ENCODE data around the gene CDK17. TPM values are rescaled to one million over a fixed set of nuclear protein-coding genes. Genes with fewer than 3 reads are reported as not detected.

The CDK17 gene
- total and polyA plus RNA-seq, 2 donors (not counting 1 experiment from before 2014, with no cell fraction given) = 15.6 to 87.8 TPM

DNA sequence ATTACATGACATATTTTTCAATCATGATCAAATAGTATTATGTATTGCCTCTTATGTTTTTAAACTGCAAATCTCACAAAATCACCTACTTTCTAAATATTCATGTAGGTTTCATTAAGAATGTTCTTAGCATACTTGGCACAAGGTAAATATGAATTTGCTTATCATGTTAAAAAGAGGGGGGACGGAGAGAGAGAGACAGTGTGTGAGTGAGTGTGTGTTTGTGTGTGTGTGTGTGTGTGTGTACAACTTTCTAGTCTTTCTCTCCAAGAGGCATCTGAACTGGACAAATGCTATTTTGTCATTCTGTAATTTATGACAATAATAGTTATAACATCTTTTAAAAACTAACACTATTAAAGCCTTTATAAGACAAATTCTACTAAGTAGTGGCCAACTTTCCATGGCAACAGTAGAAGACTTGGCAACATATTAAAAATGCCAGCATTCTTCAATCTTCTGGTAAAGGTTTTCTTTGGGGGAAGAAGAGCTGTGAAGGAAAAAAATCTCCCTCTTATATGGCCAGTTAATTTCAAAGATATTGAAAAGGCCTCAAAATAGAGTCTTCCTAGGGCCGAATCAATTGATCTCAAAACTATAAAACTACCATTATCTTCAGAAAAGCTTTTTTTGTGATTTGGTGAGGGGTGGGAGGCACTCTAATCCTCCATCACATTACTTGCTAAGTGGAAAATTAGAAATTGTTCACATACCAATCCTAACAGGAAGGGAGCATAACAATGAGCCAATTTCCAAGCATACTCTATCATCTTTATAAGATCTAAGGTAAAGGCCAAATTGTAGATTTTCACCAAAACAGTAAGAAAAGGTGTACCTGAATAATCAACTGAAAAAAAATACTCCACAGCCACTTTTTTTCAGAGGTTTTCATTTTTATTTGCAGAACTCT is 28.2 kb downstream of the CDK17 start:
- WGBS (ENCODE audit: insufficient coverage) = no CpG with 5 or more reads among the region's 2 CpGs
- intact Hi-C loops (cut with micrococcal nuclease) = no loop called here
- H3K9ac ChIP-seq (ENCODE audit: low read length) = no peak overlapping the region
- peaks cover 76% of the 10 kb centered on the region for H4K20me1 ChIP-seq (ENCODE audit: control insufficient read depth, insufficient read depth, low read length, poor library complexity, severe bottlenecking)
- H3K36me3 ChIP-seq (replicated peaks in 1 of 2; ENCODE audit: control extremely low read depth in 1 of 2, control insufficient read depth in 1 of 2, extremely low read depth in 1 of 2, insufficient read depth in 2 of 2, low read length in 1 of 2) = no peaks in the 10 kb centered on the region
- no peak for DNase-seq
- H3K27ac ChIP-seq (ENCODE audit: low read length in 2 of 2) = no peak overlapping the region
- no peaks in the 10 kb centered on the region for H3K27me3 ChIP-seq (replicated peaks in 1 of 4; ENCODE audit: control extremely low read depth in 1 of 4, control insufficient read depth in 3 of 4, insufficient read depth in 4 of 4, low read length in 3 of 4)
- Mint-ChIP-seq H3K4me3 (no peak overlapping the region), H3K27me3 (no peaks in the 10 kb centered on the region), H3K4me1 (peaks cover 68% of the 10 kb centered on the region), H3K9me3 (ENCODE audit: insufficient read depth) (no peaks in the 10 kb centered on the region), H3K27ac (no peak overlapping the region)
- peaks cover 25 to 35% of the 10 kb centered on the region in 2 donors for H3K4me1 ChIP-seq (ENCODE audit: control insufficient read depth in 2 of 2, insufficient read depth in 2 of 2, low read length in 2 of 2)
- peaks cover 98% of the 10 kb centered on the region for H3K79me2 ChIP-seq (ENCODE audit: control insufficient read depth, insufficient read depth, low read length)
- no peak overlapping the region for H2AFZ ChIP-seq (ENCODE audit: insufficient read depth, low read depth, low read length, poor library complexity, severe bottlenecking)
- POLR2A ChIA-PET = no interaction called here
- no peak overlapping the region for H3K4me2 ChIP-seq (replicated peaks; ENCODE audit: low read depth, low read length, poor library complexity, severe bottlenecking)
- ATAC-seq (ENCODE audit: low read depth) = no peak
- TF ChIP-seq EZH2 (IDR thresholded peaks at IDR 0.05; ENCODE audit: borderline replicate concordance, insufficient read depth, low read depth, low read length, poor library complexity, severe bottlenecking) = no peak
- TF ChIP-seq, protein P1, sequence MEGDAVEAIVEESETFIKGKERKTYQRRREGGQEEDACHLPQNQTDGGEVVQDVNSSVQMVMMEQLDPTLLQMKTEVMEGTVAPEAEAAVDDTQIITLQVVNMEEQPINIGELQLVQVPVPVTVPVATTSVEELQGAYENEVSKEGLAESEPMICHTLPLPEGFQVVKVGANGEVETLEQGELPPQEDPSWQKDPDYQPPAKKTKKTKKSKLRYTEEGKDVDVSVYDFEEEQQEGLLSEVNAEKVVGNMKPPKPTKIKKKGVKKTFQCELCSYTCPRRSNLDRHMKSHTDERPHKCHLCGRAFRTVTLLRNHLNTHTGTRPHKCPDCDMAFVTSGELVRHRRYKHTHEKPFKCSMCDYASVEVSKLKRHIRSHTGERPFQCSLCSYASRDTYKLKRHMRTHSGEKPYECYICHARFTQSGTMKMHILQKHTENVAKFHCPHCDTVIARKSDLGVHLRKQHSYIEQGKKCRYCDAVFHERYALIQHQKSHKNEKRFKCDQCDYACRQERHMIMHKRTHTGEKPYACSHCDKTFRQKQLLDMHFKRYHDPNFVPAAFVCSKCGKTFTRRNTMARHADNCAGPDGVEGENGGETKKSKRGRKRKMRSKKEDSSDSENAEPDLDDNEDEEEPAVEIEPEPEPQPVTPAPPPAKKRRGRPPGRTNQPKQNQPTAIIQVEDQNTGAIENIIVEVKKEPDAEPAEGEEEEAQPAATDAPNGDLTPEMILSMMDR (IDR thresholded peaks at IDR 0.05) = no peak
- no peaks in the 10 kb centered on the region for H3K9me3 ChIP-seq (ENCODE audit: control extremely low read depth in 1 of 3, control insufficient read depth in 2 of 3, insufficient read depth in 1 of 3, low read length in 2 of 3)
- no peak overlapping the region for H3K4me3 ChIP-seq (ENCODE audit: control extremely low read depth in 1 of 5, extremely low read depth in 1 of 5, insufficient read depth in 1 of 5, low read depth in 2 of 5, low read length in 4 of 5)
- CTCF ChIA-PET = no interaction called here

DNA sequence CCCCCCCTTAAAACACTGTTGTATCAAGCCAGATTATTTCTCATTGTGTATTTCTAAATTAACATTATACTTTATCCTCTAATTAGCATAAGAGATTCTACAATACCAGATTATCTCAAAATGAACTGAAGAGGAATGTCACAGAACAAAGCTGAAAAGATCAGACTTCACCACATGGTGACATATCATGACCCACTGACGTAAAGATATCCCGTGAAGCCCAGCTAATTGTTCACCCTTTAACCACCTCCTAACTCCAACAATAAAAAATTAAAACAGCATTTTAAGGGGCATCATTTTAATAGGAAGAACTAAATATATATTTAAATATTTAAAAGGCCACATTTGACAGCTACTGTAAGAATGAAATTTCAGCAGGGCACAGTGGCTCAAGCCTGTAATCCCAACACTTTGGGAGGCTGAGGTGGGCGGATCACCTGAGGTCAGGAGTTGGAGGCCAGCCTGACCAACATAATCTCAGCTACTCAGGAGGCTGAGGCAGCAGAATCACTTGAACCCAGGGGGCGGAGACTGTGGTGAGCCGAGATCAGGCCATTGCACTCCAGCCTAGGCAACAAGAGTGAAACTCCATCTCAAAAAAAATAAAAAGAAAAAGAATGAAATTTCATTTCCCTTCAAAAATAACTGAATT is 29.0 kb downstream of the CDK17 start:
- Histone ChIP-seq H3K79me2 (ENCODE audit: control insufficient read depth, insufficient read depth, low read length) (peaks cover 98% of the 10 kb centered on the region), H4K20me1 (ENCODE audit: control insufficient read depth, insufficient read depth, low read length, poor library complexity, severe bottlenecking) (peaks cover 69% of the 10 kb centered on the region), H2AFZ (ENCODE audit: insufficient read depth, low read depth, low read length, poor library complexity, severe bottlenecking) (no peak overlapping the region), H3K9me3 (ENCODE audit: control extremely low read depth in 1 of 3, control insufficient read depth in 2 of 3, insufficient read depth in 1 of 3, low read length in 2 of 3) (no peaks in the 10 kb centered on the region), H3K4me1 (ENCODE audit: control insufficient read depth in 2 of 2, insufficient read depth in 2 of 2, low read length in 2 of 2) (peaks cover 23 to 28% of the 10 kb centered on the region in 2 donors), H3K27ac (ENCODE audit: low read length in 2 of 2) (no peak overlapping the region), H3K4me2 (replicated peaks; ENCODE audit: low read depth, low read length, poor library complexity, severe bottlenecking) (no peak overlapping the region), H3K9ac (ENCODE audit: low read length) (no peak overlapping the region), H3K27me3 (replicated peaks in 1 of 4; ENCODE audit: control extremely low read depth in 1 of 4, control insufficient read depth in 3 of 4, insufficient read depth in 4 of 4, low read length in 3 of 4) (no peaks in the 10 kb centered on the region), H3K36me3 (replicated peaks in 1 of 2; ENCODE audit: control extremely low read depth in 1 of 2, control insufficient read depth in 1 of 2, extremely low read depth in 1 of 2, insufficient read depth in 2 of 2, low read length in 1 of 2) (no peaks in the 10 kb centered on the region), H3K4me3 (ENCODE audit: control extremely low read depth in 1 of 5, extremely low read depth in 1 of 5, insufficient read depth in 1 of 5, low read depth in 2 of 5, low read length in 4 of 5) (no peak overlapping the region)
- H3K9me3 Mint-ChIP-seq (ENCODE audit: insufficient read depth) = no peaks in the 10 kb centered on the region
- H3K4me1 Mint-ChIP-seq = peaks cover 68% of the 10 kb centered on the region
- no peak overlapping the region for H3K4me3 Mint-ChIP-seq
- no peak overlapping the region for H3K27ac Mint-ChIP-seq
- no CpG with 5 or more reads among the region's 5 CpGs for WGBS (ENCODE audit: insufficient coverage)
- TF ChIP-seq, protein P1 (IDR thresholded peaks at IDR 0.05) = no peak
- TF ChIP-seq EZH2 (IDR thresholded peaks at IDR 0.05; ENCODE audit: borderline replicate concordance, insufficient read depth, low read depth, low read length, poor library complexity, severe bottlenecking) = no peak
- DNase-seq = no peak
- no peak for ATAC-seq (ENCODE audit: low read depth)
- intact Hi-C loops (cut with micrococcal nuclease) = no loop called here
- no peaks in the 10 kb centered on the region for H3K27me3 Mint-ChIP-seq
- CTCF ChIA-PET = no interaction called here
- POLR2A ChIA-PET = no interaction called here

Measured in B cell (primary cell).